Neural progenitor cell (in vitro differentiated cells): ENCODE results near the gene RIPOR2. TPM values are rescaled to one million over a fixed set of nuclear protein-coding genes. Genes with fewer than 3 reads are reported as not detected.
A peak's percentile ranks its signal among the peaks of the same experiment; 100 is the strongest.

Experiments used
- DNase-seq: peaks from one replicate; pipeline ENCODE4 v3.0.0-alpha.2; 2016; ENCODE audit warnings: low spot score
- H2AFZ ChIP-seq: fragments of 200-600 bp; sonication (generic); replicated peaks from 2 replicates; pipeline ENCODE4 v1.6.1; 2016; ENCODE audit warnings: antibody characterized with exemption
- H3F3A ChIP-seq: fragments of 200-600 bp; sonication (generic); 2 replicates; pipeline ENCODE4 v1.6.1; 2016; ENCODE audit warnings: antibody characterized with exemption, low read depth
- H3K27ac ChIP-seq: fragments of 200-600 bp; sonication (generic); 2 replicates; pipeline ENCODE4 v1.5.1; 2016; ENCODE audit warnings: mild to moderate bottlenecking
- H3K27me3 ChIP-seq: fragments of 200-600 bp; sonication (generic); 2 replicates; pipeline ENCODE4 v1.6.1; 2016; ENCODE audit warnings: mild to moderate bottlenecking, moderate library complexity
- H3K36me3 ChIP-seq: fragments of 200-600 bp; sonication (generic); 2 replicates; pipeline ENCODE4 v1.5.1; 2016
- H3K4me1 ChIP-seq: fragments of 200-600 bp; sonication (generic); 2 replicates; pipeline ENCODE4 v1.6.1; 2016; ENCODE audit warnings: mixed run types
- H3K4me2 ChIP-seq: fragments of 200-600 bp; sonication (generic); 2 replicates; pipeline ENCODE4 v1.6.1; 2016
- H3K4me3 ChIP-seq: fragments of 200-600 bp; sonication (generic); 2 replicates; pipeline ENCODE4 v1.5.1; 2016
- H3K79me2 ChIP-seq: fragments of 200-600 bp; sonication (generic); 2 replicates; pipeline ENCODE4 v1.6.1; 2016; ENCODE audit warnings: low read depth
- H3K9ac ChIP-seq: fragments of 200-600 bp; sonication (generic); 2 replicates; pipeline ENCODE4 v1.6.1; 2016
- H3K9me3 ChIP-seq: fragments of 200-600 bp; sonication (generic); 2 replicates; pipeline ENCODE4 v1.5.1; 2016; ENCODE audit warnings: low read depth
- H4K20me1 ChIP-seq: fragments of 200-600 bp; sonication (generic); 2 replicates; pipeline ENCODE4 v1.6.1; 2016; ENCODE audit warnings: low read depth
- H3K27ac Mint-ChIP-seq: 3 replicates; pipeline ENCODE4 v1.8.0; 2021; ENCODE audit warnings: mixed read lengths
- H3K27me3 Mint-ChIP-seq: 2 replicates; pipeline ENCODE4 v1.8.0; 2022; ENCODE audit warnings: low read depth, mild to moderate bottlenecking, inconsistent platforms, moderate library complexity, mixed read lengths; ENCODE audit not compliant: insufficient read depth
- H3K36me3 Mint-ChIP-seq: 3 replicates; pipeline ENCODE4 v1.8.0; 2021; ENCODE audit warnings: mixed read lengths
- H3K4me1 Mint-ChIP-seq: 3 replicates; pipeline ENCODE4 v1.8.0; 2021; ENCODE audit warnings: mixed read lengths
- H3K4me3 Mint-ChIP-seq: 3 replicates; pipeline ENCODE4 v1.8.0; 2021; ENCODE audit warnings: mild to moderate bottlenecking, moderate library complexity, mixed read lengths
- H3K9me3 Mint-ChIP-seq: 3 replicates; pipeline ENCODE4 v1.8.0; 2020; ENCODE audit warnings: mixed read lengths
- CTCF ChIP-seq: fragments of 200-600 bp; sonication (generic); IDR thresholded peaks from 2 replicates; pipeline ENCODE4 v1.5.1; 2017; ENCODE audit warnings: antibody characterized with exemption, mild to moderate bottlenecking
- EZH2 ChIP-seq: fragments of 200-600 bp; sonication (generic); IDR thresholded peaks from 2 replicates; pipeline ENCODE4 v1.6.1; 2017; ENCODE audit warnings: antibody characterized with exemption, mild to moderate bottlenecking, moderate library complexity
- EZH2phosphoT487 ChIP-seq: fragments of 200-600 bp; sonication (generic); IDR thresholded peaks from 2 replicates; pipeline ENCODE4 v1.6.1; 2017; ENCODE audit warnings: antibody characterized with exemption
- total RNA-seq: library from RNA; depleted of rRNA; stranded (reverse); fragments of >200 nt; gene quantifications from 2 replicates; pipeline ENCODE4 v1.2.3, GENCODE V29; 2015; ENCODE audit warnings: low replicate concordance

RIPOR2 gene
- total RNA-seq, 1 donor from 2014 or later: 0.26 TPM

- Histone ChIP-seq H3K27ac (no peak overlapping the region), H3K79me2 (no peaks in the 10 kb centered on the region), H3K9ac (no peak overlapping the region), H3K27me3 (no peaks in the 10 kb centered on the region), H4K20me1 (no peaks in the 10 kb centered on the region), H3K9me3 (no peaks in the 10 kb centered on the region), H3F3A (no peaks in the 10 kb centered on the region), H3K4me2 (no peak overlapping the region), H2AFZ (no peak overlapping the region), H3K4me1 (peaks cover 4% of the 10 kb centered on the region), H3K36me3 (no peaks in the 10 kb centered on the region), H3K4me3 (no peak overlapping the region)
- no peaks in the 10 kb centered on the region for H3K27me3 Mint-ChIP-seq
- H3K9me3 Mint-ChIP-seq: no peaks in the 10 kb centered on the region
- no peak overlapping the region for H3K4me3 Mint-ChIP-seq
- no peaks in the 10 kb centered on the region for H3K36me3 Mint-ChIP-seq
- no peak for DNase-seq
- H3K4me1 Mint-ChIP-seq: no peaks in the 10 kb centered on the region
- TF ChIP-seq EZH2phosphoT487: no peak
- no peak for TF ChIP-seq CTCF
- no peak for TF ChIP-seq EZH2
- no peak overlapping the region for H3K27ac Mint-ChIP-seq
Observed at GRCh38 chr6:24974182-24975171, 38.7 kb upstream of the RIPOR2 start.

DNA sequence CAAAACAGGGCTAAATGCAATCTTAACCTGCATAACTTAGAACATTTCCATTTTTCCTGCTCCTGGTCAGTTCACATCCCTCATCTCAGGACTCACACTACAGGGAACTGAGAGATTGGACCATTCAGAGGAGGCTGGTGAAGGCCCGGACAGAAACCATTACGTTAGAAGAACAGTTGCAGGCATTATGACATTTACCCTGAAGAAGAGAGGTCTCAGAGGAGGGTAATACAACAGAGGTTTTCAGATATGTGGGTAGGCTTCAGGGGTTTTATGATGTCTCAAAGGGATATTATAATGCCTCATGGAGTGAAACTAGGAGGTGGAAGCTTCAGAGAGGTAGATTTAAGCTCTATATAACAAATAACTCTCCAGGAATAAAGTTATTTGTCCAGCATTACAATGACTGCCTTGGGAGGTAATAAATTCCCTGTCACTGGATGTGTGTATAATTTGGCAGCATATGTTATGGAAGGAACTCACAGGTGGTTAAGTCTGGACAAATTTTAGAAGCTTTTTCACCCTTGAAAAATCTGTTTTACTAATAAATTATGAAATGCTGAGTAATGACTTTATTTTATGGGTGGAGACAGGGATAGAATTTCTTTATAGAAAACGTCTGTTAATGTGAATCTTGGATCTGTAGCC lies 36.7 kb upstream of the RIPOR2 start:
- Mint-ChIP-seq H3K27me3 (no peaks in the 10 kb centered on the region), H3K36me3 (no peaks in the 10 kb centered on the region), H3K27ac (no peak overlapping the region), H3K9me3 (no peaks in the 10 kb centered on the region), H3K4me3 (no peak overlapping the region), H3K4me1 (no peaks in the 10 kb centered on the region)
- Histone ChIP-seq H3K79me2 (no peaks in the 10 kb centered on the region), H2AFZ (peak overlapping the region; percentile 54), H3K36me3 (no peaks in the 10 kb centered on the region), H3F3A (no peaks in the 10 kb centered on the region), H3K4me1 (no peaks in the 10 kb centered on the region), H3K27ac (no peak overlapping the region), H4K20me1 (no peaks in the 10 kb centered on the region), H3K9ac (no peak overlapping the region), H3K4me2 (no peak overlapping the region), H3K9me3 (no peaks in the 10 kb centered on the region), H3K4me3 (no peak overlapping the region), H3K27me3 (no peaks in the 10 kb centered on the region)
- TF ChIP-seq CTCF (no peak), EZH2 (no peak), EZH2phosphoT487 (no peak)
- DNase-seq: no peak

GRCh38 chr6:24971067-24971466 lies 35.3 kb upstream of the RIPOR2 start:
- H3F3A ChIP-seq: no peaks in the 10 kb centered on the region

More at GRCh38 chr6:24971067-24971466, 35.3 kb upstream of the RIPOR2 start:
- Histone ChIP-seq H3K79me2 (no peaks in the 10 kb centered on the region), H3K9me3 (no peaks in the 10 kb centered on the region), H3K27ac (no peak overlapping the region), H4K20me1 (no peaks in the 10 kb centered on the region), H2AFZ (no peak overlapping the region), H3K9ac (no peak overlapping the region), H3K4me3 (no peak overlapping the region), H3K4me2 (no peak overlapping the region), H3K4me1 (no peaks in the 10 kb centered on the region), H3K36me3 (no peaks in the 10 kb centered on the region), H3K27me3 (no peaks in the 10 kb centered on the region)
- no peak overlapping the region for H3K27ac Mint-ChIP-seq
- no peak overlapping the region for H3K4me3 Mint-ChIP-seq
- no peaks in the 10 kb centered on the region for H3K36me3 Mint-ChIP-seq
- H3K9me3 Mint-ChIP-seq: peaks cover 2% of the 10 kb centered on the region
- TF ChIP-seq EZH2phosphoT487: no peak
- no peak for TF ChIP-seq EZH2
- no peak for TF ChIP-seq CTCF
- no peak for DNase-seq
- H3K4me1 Mint-ChIP-seq: no peaks in the 10 kb centered on the region
- no peaks in the 10 kb centered on the region for H3K27me3 Mint-ChIP-seq
